Ishikawa (cell line): ENCODE measurements around the gene OSM.

Experiments used
- CEBPB ChIP-seq: IDR thresholded peaks from 2 replicates; pipeline ENCODE4 v1.6.1; 2012
- CREB1 ChIP-seq: IDR thresholded peaks from 2 replicates; pipeline ENCODE4 v1.6.1; 2012; ENCODE audit warnings: low read depth
- EGR1 ChIP-seq: IDR thresholded peaks from 2 replicates; pipeline ENCODE4 v1.6.1; 2012
- EP300 ChIP-seq: IDR thresholded peaks from 2 replicates; pipeline ENCODE4 v1.6.1; 2012; ENCODE audit warnings: borderline replicate concordance
- FOXM1 ChIP-seq: IDR thresholded peaks from 2 replicates; pipeline ENCODE4 v1.6.1; 2012; ENCODE audit warnings: low read depth, borderline replicate concordance
- MAX ChIP-seq: IDR thresholded peaks from 2 replicates; pipeline ENCODE4 v1.6.1; 2012
- NFIC ChIP-seq: IDR thresholded peaks from 2 replicates; pipeline ENCODE4 v1.6.1; 2012
- RAD21 ChIP-seq: IDR thresholded peaks from 2 replicates; pipeline ENCODE4 v1.6.1; 2012; ENCODE audit warnings: low read depth
- REST ChIP-seq: IDR thresholded peaks from 2 replicates; pipeline ENCODE4 v1.6.1; 2012; ENCODE audit warnings: low read depth, mild to moderate bottlenecking
- TAF1 ChIP-seq: IDR thresholded peaks from 2 replicates; pipeline ENCODE4 v1.6.1; 2012; ENCODE audit warnings: low read depth, mild to moderate bottlenecking
- TCF12 ChIP-seq: IDR thresholded peaks from 2 replicates; pipeline ENCODE4 v1.6.1; 2012; ENCODE audit warnings: low read depth
- TEAD4 ChIP-seq: IDR thresholded peaks from 2 replicates; pipeline ENCODE4 v1.6.1; 2012
- YY1 ChIP-seq: IDR thresholded peaks from 2 replicates; pipeline ENCODE4 v1.6.1; 2012; ENCODE audit warnings: low read depth
- ZBTB7A ChIP-seq: IDR thresholded peaks from 2 replicates; pipeline ENCODE4 v1.6.1; 2012; ENCODE audit warnings: low read depth
- TF ChIP-seq, protein P1 (sequence below): IDR thresholded peaks from 2 replicates; pipeline ENCODE4 v1.6.1; 2012

The OSM gene

GRCh38 chr22:30291058-30291892 is 24.6 kb upstream of the OSM start:
- TF ChIP-seq EP300 = 0 out of 2 replicates have a peak, but pooled peaks have one; percentile 67
- TF ChIP-seq TEAD4 = peak; percentile 56
- TF ChIP-seq TAF1 = no peak
- peak; percentile 33; the same call in 1 of the 2 replicates for TF ChIP-seq RAD21
- TF ChIP-seq, protein P1, sequence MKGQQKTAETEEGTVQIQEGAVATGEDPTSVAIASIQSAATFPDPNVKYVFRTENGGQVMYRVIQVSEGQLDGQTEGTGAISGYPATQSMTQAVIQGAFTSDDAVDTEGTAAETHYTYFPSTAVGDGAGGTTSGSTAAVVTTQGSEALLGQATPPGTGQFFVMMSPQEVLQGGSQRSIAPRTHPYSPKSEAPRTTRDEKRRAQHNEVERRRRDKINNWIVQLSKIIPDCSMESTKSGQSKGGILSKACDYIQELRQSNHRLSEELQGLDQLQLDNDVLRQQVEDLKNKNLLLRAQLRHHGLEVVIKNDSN = 0 out of 2 replicates have a peak, but pooled peaks have one; percentile 24
- no peak for TF ChIP-seq CEBPB
- no peak for TF ChIP-seq CREB1
- peak; percentile 60; the same call in 1 of the 2 replicates for TF ChIP-seq YY1
- TF ChIP-seq TCF12 = peak; percentile 75
- TF ChIP-seq NFIC = peak; percentile 96
- TF ChIP-seq EGR1 = no peak
- TF ChIP-seq REST = no peak
- TF ChIP-seq MAX = no peak
- TF ChIP-seq FOXM1 = no peak
- peak; percentile 75; the same call in 1 of the 2 replicates for TF ChIP-seq ZBTB7A

DNA sequence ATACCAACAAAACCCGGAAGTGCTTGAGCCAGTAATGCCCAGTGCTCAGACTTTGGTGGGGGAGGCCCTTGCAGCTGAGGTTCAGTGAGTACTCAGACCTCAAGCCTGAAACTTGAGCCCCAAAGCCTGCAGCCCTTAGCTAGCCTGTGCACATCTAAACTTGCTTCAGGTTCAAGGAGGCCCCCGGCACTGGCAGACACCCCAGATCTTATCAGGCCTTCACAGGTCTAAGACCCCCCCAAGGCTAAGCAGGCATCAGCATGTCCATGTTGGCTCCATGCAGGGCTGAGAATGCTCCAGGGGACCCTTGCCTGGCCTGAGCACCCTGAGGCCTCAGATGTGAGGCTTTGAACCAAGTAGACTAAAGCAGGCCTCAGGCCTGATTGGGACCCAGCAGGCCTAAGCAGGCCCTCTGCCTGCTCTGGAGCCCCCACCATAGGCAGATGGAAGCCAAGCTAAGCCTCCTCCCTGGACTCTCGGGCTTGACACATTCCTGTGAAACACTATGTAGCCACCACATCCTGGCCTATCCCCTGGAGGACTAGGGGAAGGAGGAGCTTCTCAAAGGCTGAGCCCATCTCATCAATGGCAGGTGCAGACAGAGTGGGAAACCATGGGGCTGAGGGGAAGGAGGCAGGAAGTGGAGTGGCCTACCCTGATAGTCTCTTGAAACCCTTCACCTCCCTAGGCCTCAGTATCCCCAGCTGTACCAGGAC is 23.8 kb upstream of the OSM start:
- TF ChIP-seq CREB1 (no peak), TEAD4 (no peak), EGR1 (no peak), ZBTB7A (no peak), TCF12 (no peak), EP300 (no peak), MAX (no peak), NFIC (no peak), YY1 (no peak), RAD21 (no peak), CEBPB (no peak), REST (no peak), FOXM1 (no peak), TAF1 (no peak)
- TF ChIP-seq, protein P1 = no peak

DNA sequence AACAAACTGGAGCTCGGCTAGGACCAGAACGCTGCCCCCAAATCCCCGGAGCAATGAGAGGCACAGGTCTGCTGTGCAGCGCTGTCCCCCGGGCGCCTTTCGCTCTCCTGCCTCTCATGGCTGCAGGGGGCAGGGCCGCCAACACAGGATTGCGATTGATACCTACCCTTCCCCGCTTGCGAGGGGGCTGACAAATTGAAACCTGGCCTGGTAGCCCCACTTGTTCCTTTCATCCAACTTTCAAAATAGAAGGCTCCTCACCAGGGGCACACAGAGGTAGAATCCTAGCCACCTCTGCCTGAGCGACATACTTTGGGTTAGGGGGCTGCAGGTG is 23.3 kb upstream of the OSM start:
- no peak for TF ChIP-seq CEBPB
- TF ChIP-seq EP300 = no peak
- TF ChIP-seq MAX = no peak
- TF ChIP-seq, protein P1 = no peak
- TF ChIP-seq ZBTB7A = no peak
- TF ChIP-seq NFIC = no peak
- no peak for TF ChIP-seq CREB1
- no peak for TF ChIP-seq FOXM1

DNA sequence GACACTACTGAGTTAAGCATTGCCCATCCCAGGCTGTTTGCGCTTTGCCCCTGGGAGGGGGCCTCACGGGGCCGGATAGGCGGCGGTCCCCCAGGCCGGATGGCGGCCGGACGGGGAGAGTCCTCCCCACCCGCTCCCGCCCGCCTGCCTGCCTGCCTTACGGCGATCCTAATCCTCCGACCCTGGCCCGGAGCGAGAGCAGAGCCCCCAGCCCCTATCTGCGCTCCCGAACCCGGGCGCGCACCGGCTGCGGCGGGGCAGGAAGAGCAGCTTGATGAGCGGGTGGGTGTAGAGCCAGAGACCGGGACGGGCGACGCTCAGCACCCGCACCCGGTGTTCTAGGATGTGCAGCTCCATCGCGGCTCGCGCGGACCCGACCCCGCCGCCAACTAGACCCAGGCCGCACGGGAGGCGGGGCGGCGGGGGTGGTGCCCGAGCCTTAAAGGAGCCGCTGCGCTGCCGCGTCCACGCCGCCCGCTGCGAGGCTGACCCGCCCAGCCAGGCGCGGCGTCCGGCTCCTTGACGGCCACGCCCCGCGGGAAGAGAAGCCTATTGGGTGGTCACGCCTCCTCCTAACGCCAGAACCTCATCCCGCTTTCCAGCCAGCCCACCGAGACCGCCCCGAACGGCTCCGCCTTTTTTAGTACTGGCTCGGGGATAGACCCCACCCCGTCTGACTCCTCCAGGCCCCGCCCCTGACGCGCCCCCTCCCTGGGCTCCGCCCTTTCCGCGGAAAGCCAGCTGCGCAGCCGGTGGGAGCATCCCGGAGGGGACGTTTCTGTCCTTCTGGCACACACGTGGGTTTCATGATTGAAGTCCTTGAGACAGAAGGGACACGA is 22.7 kb upstream of the OSM start, which contains the start of gene CASTOR1:
TSS of gene CASTOR1 (minus strand) at position 365 of the 839 bp plus-strand sequence. CDS start at position 357, 8 bp downstream.
- TF ChIP-seq EGR1 (peak; percentile 36; the same call in 1 of the 2 replicates), REST (no peak), TEAD4 (peak; percentile 15; the same call in 1 of the 2 replicates), EP300 (0 out of 2 replicates have a peak, but pooled peaks have one; percentile 20), FOXM1 (no peak), MAX (peak; percentile 44; the same call in 1 of the 2 replicates), ZBTB7A (peak; percentile 89)
- TF ChIP-seq, protein P1 = peak; percentile 23; the same call in 1 of the 2 replicates
